GM19238 (cell line): Measurements from ENCODE around the gene COBL.

Experiments
- DNase-seq: peaks from one replicate; pipeline ENCODE4 v3.0.0; 2011; ENCODE audit warnings: low spot score; ENCODE audit not compliant: insufficient read length

COBL gene

DNA sequence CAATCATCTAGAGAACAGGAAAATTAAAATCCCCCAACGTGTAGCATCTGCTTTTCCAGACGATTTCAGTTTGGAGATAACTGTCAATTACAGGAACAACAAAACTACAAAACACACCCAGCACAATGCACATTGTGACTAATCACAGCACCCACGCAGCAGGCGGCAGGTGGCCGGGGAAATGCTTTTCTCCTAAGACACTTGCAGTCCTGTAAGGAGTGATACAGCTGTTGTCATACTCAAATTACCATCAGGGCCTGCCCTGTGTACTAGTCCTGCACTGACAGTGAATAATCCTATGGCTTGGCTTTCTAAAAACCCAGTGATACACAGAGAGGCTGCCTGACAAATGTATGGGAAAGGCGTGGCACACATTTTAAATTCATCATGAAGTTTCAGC lies 37.8 kb downstream of the COBL start:
- DNase-seq = no peak

DNA sequence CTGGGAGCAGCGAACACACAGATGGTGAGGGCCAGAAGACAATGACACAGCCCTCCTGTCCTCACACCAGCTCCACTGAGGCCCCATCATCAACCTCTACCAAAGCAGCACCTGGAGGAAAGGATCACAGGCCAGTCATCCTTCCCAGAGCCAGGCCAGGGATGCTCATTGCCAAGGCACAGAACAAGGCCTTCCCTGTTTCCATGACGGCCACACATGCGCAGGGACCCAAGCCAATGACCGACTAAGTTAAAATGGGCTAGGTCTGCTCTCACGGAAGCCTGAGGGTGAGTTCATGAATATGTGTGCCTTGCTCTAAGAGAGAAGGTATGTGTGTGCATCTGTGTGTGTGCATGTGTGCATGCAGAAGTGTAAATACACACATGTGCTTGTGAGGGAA lies 39.6 kb downstream of the COBL start:
- no peak for DNase-seq

DNA sequence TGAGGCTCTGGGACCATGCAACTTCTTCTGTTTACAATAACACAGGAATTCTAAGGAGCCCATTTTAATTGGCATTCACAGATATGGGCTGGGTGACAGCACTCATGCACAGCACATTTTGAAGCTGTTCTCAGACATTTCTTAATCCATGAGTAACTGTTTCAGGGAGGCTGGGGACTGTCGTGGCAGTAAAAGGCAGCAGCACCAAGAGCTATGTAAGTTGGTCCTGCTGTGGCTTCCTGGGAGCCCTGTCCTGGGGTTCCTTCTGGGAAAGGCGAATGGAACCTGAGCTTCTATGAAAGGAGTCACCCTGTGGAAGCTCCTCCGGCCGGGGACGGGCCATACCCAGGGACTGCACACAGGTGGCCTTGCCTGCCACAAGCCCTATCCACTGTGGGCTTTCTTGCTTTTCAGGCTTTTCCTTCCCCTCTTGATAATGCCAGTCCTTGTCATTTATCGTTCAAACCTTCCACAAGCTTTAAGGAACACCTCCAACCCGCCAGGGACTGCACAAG lies 40.5 kb downstream of the COBL start:
- no peak for DNase-seq

DNA sequence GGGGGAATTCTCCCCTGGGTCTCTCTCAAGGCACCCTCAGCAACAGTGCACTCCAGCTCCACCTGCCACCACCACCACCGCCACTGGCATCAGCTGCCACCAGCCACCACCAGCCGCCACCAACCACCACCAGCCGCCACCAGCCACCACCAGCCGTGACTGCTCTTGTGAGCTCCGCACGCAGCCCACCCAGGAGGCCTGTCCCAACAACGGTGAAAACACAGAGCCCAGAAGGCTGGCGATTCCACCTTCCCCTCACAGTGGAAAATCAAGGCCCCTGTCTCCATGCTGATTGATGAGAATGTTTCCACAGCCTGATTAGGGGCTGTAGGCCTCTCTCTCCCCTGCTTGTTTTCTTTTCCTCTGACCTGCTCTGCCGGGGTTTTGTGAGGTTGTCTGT lies 41.1 kb downstream of the COBL start:
- DNase-seq = no peak

DNA sequence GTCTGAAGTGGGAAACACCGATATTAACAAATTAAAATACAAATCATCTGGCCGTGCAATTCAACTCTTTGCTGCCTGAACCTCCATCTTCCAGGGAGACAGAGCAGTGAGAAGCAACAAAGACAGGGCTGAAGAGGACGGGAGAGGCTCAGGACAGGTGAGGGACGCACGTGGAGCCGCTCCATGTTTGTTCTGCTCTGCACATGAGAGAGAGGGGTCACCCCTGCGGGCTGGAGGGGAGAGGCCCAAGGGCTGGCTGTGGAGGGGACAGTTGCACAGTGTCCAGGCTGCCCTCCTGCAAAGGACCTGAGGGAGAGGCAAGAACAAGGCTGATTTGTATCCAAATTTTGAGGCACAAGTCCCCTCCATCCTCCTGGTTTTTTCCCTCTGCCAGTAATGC lies 41.7 kb downstream of the COBL start:
- no peak for DNase-seq

DNA sequence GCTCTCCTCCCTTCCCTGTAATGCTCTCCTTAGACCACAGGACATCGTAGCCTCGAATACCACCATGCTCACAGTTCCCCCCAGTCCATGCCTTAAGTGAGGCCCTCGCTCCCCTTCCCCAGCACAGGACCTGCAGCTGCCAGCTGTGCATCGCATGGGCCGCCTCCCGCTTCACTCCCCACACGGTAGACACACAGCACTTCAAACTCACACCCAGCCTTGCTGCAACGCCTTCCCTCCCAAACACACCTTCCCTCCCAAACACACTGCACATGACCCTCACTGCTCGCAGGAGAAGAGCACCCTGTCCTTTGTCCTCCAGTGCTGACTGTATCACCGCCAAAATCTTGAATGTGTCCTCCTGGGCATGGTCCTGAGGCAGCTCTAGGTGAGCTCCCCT lies 42.6 kb downstream of the COBL start:
- DNase-seq = no peak

DNA sequence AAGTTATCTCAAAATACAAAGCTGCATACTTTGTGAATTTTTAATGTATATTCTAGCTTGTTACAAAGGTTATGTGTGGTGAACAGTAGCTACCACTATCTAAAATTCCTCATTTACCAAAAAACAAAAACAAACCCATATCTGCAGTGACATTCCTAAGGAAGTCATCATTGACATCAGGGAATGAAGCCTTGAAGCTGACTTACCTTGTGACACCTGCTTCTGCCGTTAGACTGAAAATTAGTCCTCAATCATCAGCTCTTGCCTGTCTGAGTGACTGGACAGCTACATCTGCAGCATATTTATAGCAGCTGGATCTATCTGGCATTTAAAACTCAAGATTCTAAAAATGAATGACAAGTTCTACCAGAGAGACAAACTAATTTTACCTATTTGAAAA lies 43.2 kb downstream of the COBL start:
- DNase-seq = no peak

DNA sequence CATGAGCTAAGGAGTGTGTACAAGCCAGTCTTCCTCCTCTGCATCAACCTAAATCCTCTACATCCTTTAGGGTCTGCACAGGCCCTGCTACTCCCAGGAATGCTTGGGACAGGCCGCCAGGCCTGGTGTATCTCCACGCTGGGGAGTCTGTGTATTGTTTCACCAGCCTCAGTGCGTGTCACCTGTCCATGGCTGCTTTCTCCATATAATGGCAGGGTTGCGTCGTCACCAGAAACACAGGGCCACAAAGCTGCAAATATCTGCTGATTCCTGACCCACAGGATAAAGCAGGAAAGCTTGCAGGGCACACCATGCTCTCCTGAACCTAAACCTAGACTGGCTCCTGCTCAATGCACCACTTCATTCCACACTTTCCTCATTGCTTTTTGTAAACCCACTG lies 45.6 kb downstream of the COBL start:
- DNase-seq = no peak

DNA sequence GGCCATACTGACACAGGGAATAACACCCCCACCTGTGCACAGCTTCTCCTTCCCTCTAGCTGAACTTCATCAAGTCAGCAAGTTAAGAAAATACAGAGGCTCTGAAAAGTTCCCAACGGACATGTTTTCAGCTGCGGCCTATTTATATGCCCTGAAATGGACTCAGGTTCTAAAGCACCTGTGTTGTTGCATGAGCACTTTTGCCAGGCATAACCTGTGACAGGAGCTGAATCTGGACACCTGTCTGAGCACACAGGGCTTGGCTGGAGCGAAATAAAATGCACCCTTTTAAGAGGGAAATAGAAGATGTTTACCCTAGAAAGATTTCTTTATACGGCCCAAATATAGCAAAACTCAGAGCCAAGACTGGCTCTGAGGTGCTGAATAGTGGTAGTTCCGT lies 46.7 kb downstream of the COBL start:
- DNase-seq = no peak

DNA sequence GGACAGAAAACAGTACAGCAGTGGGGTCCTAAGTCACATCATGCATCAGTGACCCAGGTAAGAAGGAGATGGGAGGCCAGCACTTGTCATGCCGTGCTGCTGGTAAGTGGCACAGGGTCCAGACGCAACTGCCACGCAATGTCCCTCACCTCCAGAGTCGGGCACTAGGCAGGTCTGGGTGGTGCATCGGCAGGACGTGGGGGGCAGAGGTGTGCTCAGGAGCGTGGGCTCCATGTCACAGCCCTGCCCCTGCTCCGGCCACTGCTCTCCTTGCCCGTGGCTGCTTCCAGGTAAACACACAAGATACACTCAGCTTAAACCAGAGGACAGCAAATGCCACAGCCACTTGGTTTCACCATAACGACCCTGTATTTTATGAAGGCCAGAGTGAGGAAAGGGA lies 47.3 kb downstream of the COBL start:
- DNase-seq = no peak

DNA sequence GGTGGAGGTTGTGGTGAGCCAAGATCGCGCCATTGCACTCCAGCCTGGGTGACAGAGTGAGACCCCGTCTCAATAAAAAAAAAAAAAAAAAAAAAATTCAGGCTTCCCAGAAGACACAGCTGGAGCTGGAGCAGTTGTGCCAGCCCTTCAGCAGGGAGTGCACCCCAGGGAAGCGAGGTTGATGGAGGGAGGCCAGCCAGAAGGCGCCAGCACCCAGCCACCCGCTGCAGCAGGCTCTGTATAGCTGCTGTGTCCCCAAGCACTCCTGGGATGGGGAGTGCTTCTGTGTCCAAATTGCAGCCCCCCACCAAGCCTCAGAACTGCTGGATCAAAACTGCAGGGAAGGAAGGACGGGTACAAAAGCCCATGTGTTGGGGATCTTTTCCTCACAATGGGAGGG lies 47.8 kb downstream of the COBL start:
- DNase-seq = no peak

DNA sequence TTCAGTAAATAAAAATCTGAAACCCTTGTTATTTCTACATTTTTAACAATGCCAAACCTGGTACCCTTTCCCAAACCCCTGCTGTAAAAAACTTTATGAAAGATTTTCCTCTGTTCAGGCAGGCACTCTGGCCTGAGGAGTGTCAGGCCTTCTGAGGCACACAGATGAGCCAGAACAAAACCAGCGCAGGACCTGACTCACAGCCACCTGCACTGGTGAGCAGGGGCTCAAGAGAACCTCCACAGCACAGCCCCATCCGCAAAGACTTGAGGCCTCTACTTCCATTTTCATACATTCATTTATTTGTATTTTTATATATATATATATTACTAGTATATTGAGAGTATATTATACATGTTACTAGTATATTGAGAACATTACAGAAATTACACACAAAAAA lies 49.4 kb downstream of the COBL start:
- no peak for DNase-seq

DNA sequence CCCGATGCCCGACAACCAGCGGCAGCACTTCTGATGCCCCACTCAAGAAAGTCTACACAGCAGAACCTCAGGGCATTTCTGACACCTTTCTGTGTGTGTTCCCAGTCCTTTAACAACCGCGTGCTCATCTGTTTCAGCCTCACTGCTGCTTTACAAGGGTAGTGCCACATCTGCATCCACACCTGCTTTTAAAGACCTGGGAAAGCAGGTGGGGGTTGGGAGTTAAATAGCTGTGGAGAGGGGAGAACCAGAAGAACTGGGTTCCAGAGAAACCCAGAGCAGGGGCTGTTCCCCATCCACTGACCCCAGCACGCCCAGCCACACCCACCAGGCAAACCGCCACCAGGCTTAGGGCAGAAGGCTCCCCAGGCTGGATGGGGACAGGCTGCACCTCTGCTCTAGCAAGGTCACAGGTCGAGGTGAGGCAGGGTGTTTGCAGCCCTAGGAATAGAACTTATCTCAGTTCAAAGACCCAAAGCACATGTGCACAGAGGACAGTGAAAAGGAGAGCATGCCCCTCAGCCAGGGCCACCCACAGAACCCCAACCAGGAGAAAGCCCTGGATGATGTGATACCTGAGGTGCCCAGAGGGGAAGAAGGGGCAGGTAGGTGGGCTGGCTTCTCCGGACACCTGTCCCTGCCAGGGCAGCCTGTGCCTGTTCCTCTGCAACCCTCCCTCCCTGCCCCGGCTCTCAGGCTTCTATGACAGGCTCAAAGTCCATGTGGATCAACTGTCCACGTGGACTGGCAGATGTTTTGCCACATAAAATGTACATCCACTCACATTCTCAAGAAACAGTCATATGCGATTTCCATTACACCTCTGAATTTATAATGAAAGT lies 51.3 kb downstream of the COBL start:
- DNase-seq = no peak

DNA sequence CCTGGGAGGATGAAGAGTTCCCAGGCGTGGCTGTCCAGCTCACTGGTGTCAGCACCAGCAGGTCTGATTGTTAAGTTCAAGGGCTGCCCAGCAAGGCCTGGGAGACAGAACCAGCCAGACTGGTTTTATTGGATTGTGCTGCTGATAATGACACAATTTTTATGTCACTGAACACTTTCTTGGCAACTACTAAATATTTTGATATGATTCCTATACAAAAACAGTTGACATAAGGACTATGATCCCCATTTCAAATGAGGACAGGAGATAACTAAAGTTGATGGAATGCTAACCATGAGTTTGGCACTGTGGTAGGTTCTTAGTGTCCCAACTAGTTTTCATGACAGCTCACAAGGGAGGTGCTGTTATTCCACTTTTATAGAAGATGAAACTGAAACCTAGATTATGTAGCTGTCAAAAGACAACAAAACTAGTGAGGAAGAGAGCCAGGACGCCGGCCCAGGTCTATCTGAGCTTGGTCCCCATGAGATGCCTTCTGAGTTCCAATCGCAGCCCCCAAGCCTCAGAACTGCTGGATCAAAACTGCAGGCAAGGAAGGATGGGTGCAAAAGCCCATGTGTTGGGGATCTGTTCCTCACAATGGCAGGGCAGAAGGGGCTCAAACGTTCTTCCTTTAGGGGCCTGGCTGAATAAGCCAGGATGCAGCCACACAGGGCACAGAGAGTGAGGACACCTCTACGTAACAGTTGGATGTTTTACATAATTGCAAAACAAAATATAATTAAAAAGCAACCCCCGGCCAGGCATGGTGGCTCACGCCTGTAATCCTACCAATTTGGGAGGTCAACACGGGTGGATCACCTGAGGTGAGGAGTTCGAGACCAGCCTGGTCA lies 52.8 kb downstream of the COBL start:
- no peak for DNase-seq

DNA sequence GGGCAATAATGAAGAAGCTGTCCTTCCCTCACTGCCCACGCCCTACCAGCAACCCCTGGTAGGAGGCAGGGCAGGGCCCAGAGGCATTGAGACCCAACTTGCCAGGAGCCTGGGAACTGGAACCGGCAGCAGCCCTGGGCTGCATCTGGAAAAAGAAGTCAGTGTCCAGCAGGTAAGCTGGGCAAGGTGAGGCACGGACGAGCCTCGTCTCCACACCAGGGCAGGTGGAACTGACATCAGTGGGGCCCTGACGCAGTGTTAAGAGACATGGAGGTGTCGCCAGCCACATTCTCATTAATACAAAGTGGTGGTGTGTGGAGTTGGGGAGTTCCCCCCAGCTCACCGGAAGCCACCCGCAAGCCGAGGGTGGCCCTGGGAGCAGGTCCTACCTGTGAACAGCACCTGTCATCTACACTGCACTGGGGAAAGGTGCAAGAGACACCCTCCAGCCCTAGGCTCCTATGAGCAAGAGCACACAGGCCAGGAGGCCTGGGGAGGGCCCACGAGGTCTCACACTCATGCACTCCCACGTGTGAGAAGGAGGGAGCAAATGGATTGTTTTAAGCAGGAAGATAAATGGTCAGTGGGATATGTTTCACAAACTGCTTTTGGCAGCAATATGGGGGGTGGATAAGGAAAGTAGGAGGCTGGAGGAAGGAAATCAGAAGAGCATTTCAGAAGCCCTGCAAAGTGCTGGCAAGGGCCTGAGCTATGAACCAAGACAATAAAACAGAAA lies 53.6 kb downstream of the COBL start:
- no peak for DNase-seq

DNA sequence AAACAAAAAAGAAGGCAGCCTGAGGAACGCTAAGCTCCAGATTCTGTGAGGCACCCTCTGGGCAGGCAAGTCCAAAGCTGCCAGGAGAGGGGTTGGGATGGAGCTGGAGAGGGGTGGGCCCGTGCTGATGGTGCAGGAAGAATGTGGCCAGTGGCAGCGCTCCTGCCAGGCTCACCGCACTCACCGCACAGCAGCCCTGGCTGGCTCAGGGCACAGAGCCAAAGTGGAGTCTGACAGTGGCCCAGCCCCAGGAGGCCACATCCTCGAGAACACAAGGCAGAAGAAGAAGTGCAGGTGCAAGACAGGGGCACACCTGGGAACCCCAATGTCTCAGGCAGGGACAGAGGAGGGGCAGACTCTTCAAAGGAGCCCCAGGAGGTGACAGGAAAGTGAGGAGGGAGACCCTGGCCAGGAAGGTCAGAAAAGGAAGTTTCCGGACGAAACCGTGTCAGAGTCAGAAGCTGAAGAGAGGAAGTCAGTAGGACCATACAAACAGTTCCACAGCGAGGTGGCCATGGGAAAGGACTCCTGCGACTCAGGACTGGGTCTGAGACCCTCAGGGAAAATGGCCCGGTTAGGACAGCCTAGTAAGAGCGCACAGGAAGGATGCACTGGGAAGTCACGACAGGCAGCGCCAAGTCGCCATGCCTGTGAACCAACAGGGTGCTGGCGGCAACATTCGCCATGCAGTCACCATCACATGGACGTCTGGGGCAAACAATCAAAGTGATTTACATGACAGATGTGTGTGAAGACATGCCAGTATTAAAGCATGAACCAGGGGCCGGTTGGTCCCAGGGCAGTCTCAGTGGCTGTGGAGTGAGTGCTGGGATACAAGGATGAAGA lies 54.4 kb downstream of the COBL start:
- no peak for DNase-seq

DNA sequence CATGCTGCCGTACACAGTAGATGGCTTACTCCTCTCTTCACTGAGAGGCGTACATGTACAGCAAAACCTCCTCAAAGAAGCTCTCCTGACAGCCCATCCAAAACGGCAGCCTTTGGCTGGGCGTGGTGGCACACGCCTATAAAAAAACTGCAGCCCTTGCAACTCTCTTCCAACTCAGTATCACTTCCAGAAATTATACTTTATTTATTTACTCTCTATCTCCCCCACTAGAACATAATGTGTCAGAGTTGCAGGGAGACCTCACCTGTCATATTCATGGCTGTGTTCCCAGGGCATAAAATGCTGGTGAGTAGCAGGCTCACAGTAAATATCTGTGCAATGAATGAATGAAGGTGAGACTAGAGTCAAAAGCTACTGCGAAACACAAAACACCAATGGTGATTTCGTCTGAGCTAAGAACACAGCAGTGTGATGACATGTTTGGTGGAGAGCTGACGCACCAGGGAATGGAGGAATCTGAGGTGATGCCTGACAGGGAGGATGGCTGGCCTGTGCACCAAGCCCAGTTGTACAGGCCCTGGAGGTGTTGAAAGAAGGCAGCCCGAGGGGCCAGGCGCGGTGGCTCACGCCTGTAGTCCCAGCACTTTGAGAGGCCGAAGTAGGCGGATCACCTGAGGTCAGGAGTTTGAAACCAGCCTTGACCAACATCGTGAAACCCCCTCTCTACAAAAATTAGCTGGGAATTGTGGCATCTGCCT lies 55.3 kb downstream of the COBL start:
- no peak for DNase-seq

DNA sequence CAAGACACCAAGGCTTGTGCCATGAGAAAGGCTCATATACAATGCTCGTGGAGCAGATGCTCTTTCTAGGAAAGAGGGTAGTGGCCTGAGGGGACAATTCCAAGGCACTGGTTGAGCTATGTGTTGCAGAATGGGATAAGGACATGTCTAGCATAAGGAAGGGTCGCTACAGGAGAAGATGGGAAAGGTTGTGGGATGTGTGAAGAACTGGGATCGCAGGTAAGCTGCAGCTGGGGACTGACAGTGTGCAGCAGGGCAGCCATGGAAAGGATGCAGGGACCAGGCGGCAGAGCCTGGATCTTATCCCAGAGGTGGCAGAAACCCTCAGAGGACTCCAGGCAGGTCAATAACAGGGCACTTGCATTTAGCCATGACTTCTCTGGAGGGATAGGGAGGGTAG lies 56.1 kb downstream of the COBL start:
- no peak for DNase-seq

DNA sequence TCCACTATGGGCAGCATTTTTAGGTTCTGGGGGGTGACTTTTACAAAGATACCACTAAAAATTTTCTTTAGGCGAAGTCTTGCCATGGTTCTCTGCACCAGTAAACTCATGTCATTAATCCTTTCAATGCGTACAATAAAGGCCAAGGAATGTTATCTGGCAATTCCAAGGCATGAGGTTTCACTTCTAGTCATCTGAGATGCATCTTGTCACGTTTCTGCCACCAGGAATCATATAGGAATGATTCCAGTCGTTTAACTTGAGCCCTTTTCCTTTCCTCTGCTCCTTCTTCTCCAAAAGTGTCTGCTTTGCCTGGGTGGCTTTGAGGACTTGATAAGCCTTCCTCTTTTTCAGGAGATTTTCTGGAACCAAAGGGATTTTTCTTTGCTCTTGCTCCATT lies 56.8 kb downstream of the COBL start:
- DNase-seq = no peak

DNA sequence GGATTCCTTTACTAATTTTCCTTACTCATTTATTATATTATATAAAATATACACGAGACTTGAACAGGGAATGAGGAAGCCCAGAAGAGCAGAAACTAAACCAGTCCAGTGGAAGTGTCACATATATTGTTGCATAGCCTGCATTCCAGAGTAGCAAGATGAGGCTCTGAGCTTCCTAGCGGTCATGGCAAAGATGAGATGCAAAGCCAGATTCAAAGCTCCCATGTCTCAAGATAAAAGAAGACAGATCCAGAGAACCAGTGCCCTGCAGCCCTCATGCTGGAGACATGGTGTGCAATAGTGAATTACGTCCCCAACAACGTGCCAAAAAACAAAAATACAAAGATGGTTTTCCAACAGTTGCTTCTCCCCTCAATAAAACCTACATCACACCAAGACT lies 59.7 kb downstream of the COBL start:
- no peak for DNase-seq
